NT2/D1 (cell line): ENCODE results near the gene QKI.

Experiments used
- SUZ12 ChIP-seq: IDR thresholded peaks from 2 replicates; pipeline ENCODE4 v1.6.1; 2011; ENCODE audit not compliant: insufficient read length, insufficient read depth; ENCODE audit errors: extremely low read depth
- YY1 ChIP-seq: IDR thresholded peaks from 2 replicates; pipeline ENCODE4 v1.6.1; 2011; ENCODE audit not compliant: insufficient read length, insufficient read depth

- no peak for TF ChIP-seq YY1
- no peak for TF ChIP-seq SUZ12
Observed at GRCh38 chr6:163527291-163527690, 112.8 kb downstream of the QKI start.
